Brain microvascular endothelial cell (primary cell): Measurements from ENCODE around the gene EMILIN3.

Experiments used
- DNase-seq: peaks from one replicate; pipeline ENCODE4 v3.0.0-alpha.2; 2020
- H3K27ac ChIP-seq: fragments of 250-450 bp; sonication (Bioruptor Pico); 2 replicates; pipeline ENCODE4 v1.5.1; 2020; ENCODE audit warnings: mild to moderate bottlenecking, moderate library complexity
- H3K27me3 ChIP-seq: fragments of 250-450 bp; sonication (Bioruptor Pico); replicated peaks from 2 replicates; pipeline ENCODE4 v1.5.1; 2020; ENCODE audit warnings: mild to moderate bottlenecking
- H3K36me3 ChIP-seq: fragments of 250-450 bp; sonication (Bioruptor Pico); replicated peaks from 2 replicates; pipeline ENCODE4 v1.5.1; 2020; ENCODE audit warnings: mild to moderate bottlenecking
- H3K4me3 ChIP-seq: 2 replicates; pipeline ENCODE4 v1.5.1; 2011; ENCODE audit warnings: low read depth, mild to moderate bottlenecking, control low read depth, low read length, moderate library complexity
- CTCF ChIP-seq: IDR thresholded peaks from 2 replicates; pipeline ENCODE4 v1.5.1; 2011; ENCODE audit warnings: low read depth, mild to moderate bottlenecking, moderate library complexity, low read length, control low read depth, inconsistent platforms; ENCODE audit errors: missing control alignments
- in situ Hi-C: cut with HindIII; loops from 2 replicates; pipeline ENCODE4 v1.10.0; 2017; ENCODE audit warnings: low sequenced_read_pairs, low pct_ligation_motif_present

The EMILIN3 gene

DNA sequence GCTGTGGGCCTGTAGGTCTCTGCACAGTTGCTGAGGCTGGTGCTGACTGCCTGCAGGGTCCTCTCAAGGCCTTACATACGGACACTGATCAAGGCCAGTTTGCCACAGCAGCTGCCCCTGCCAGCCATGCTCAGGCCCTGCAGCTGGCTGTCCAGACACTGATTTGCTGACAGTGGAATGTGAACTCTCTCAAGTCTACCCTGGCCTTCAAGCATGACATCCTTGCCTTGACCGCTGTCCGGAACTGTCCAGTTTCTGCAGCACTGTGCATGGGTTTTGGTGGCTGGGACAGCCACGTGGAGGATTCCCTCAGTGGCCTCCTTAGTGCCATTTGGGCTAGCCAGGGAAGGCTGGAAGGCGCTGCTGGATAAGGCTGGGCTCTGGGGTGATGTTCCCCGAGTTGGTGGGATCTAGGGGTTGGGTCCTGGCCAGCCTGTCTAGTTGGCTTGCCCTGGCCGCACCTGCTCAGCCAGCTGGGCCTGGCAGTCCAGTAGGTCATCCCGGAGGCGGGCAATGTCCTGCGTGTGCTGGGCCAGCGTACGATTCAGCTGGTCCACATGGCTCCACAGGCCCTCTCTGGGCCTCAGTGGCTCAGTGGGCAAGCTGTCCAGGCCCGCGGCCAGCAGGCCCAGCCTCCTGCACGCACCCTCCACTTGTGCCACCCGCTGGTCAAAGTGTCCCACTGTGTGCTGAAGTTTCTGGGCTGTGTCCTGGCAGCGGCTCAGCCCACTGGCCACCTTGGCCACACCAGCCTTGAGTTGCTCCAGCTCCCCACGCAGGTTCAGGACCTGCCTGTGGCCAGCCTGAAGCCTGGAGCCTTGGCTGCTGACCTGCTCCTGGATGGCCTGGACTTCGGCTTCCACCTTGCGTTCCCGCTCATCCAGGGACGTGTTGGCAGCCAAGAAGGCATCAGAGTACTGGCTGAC, 5.5 kb downstream of the EMILIN3 start:
- DNase-seq = no peak

DNA sequence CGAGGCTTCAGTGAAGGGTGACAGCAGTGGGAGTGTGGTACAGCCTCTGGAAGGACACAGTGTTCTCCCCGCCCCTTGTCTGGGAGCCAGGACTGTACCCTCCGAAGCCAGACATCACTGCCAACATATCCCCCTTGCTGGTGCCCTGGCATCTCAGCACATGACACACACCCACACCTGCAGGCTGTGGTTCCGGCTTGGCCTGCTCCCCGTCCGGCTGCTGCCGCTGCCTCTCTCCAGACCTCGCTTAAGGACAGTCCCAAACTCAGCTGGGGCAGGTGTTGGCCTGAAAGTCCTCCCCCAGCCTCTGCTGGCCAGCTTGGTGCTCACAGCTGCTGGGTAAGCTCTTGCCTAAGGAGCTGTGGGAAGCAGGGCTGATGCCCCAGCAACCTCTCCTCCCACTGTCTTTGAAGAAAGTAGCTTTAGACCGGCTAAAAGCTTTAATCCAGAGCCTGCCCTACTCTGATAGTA, 7.0 kb downstream of the EMILIN3 start:
- H3K4me3 ChIP-seq = no peak overlapping the region
- DNase-seq = no peak
- H3K36me3 ChIP-seq = no peaks in the 10 kb centered on the region
- H3K27ac ChIP-seq = no peak overlapping the region
- no peak for TF ChIP-seq CTCF
- H3K27me3 ChIP-seq = peaks cover 2% of the 10 kb centered on the region
- in situ Hi-C loops = no loop called here

More for the DNA sequence above, 5.5 kb downstream of the EMILIN3 start:
- Histone ChIP-seq H3K27me3 (peaks cover 15% of the 10 kb centered on the region), H3K36me3 (no peaks in the 10 kb centered on the region), H3K27ac (no peak overlapping the region), H3K4me3 (no peak overlapping the region)
- TF ChIP-seq CTCF = no peak
- in situ Hi-C loops = no loop called here

DNA sequence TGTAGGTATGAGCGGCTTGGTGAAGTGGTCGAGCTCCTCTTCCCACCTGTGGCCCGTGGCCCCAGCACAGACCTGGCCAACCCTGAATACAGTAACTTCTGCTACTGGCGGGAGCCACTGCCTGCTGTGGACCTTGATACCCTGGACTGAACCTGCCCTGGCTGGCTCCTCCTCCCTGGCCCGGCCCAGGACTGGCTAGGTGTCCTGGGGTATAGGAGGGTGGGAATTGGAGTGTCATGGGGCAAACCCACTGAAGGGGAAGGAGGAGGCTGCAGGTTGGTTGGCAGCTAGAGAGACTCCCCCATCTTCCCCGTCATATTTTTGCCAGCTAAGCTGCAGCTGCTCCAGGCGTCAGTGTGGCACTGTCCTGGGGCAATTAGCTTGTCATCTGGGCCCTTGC, 7.9 kb downstream of the EMILIN3 start:
- no peak overlapping the region for H3K27ac ChIP-seq
- in situ Hi-C loops = no loop called here
- H3K4me3 ChIP-seq = no peak overlapping the region
- no peaks in the 10 kb centered on the region for H3K27me3 ChIP-seq
- TF ChIP-seq CTCF = no peak
- no peak for DNase-seq
- H3K36me3 ChIP-seq = no peaks in the 10 kb centered on the region

DNA sequence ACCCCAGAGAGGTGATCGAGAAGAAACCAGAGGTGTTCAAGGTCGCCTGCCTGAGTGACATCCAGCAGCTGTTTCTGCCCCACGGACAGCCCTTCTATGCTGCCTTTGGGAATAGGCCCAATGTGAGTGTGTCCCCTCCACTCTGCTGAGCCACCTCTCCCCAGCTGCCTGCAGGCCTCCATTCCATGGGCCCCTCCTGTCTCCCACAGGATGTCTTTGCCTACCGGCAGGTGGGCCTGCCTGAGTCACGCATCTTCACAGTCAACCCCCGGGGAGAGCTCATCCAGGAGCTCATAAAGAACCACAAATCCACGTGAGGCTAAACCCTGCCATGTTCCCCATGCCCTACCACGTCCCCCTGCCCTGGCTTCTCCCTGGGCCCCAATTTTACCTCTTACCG, 8.4 kb downstream of the EMILIN3 start:
- no peaks in the 10 kb centered on the region for H3K36me3 ChIP-seq
- no peak for TF ChIP-seq CTCF
- H3K4me3 ChIP-seq = no peak overlapping the region
- no peak for DNase-seq
- no peak overlapping the region for H3K27ac ChIP-seq
- no peaks in the 10 kb centered on the region for H3K27me3 ChIP-seq
- in situ Hi-C loops = no loop called here

DNA sequence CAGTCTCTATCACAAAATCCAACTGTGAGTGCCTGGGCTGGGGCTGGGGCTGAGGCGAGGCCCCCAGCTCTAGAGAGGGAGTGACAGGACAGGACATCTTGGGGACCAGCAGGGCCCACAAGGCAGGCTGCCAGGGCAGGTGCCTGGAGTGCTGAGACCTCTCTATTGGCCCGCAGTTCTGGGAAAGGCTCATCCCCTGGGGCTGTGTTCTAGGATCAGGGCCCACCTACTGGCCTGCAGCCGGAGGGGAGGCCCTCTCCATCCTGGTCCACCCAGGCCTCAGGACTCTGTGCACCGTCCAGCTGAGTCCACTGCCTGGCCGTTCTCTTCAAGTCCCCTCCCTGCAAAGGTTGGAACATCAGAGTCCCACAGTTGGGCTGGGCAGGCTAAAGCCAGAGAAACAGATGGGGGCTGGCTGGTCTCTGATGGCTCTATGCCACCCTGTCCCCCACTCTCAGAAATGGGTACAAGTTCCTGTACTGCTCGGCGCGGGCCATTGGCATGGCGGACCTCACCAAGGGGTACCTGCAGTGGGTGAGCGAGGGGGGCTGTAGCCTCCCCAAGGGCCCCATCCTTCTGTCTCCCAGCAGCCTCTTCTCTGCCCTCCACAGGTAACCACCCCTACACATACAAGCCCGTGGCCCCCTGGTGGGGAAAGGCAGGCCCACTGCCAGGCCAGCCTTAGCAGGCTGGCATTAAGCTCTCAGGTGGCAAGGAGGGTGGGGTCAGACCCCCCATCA, 9.0 kb downstream of the EMILIN3 start:
- no peak overlapping the region for H3K27ac ChIP-seq
- no peaks in the 10 kb centered on the region for H3K36me3 ChIP-seq
- no peaks in the 10 kb centered on the region for H3K27me3 ChIP-seq
- no peak overlapping the region for H3K4me3 ChIP-seq
- in situ Hi-C loops = no loop called here
- peak; percentile 23 for TF ChIP-seq CTCF
- no peak for DNase-seq
